NCI-H1048 (cell line): ENCODE data around the gene HBM.
"Not testable (repeated sequence)": the region's sequence is repeated elsewhere in the genome, so short reads cannot be mapped to it uniquely, and the experiment has no call there.

Source experiments
- DNase-seq: peaks from one replicate; lab custom pipeline; 2025; lab: John Stamatoyannopoulos, UW

HBM gene

GRCh38 chr16:169014-169413 is 3.2 kb downstream of the HBM start:
- no peak for DNase-seq

GRCh38 chr16:170088-170507 is 4.3 kb downstream of the HBM start:
- DNase-seq = not testable (repeated sequence)

- no peak for DNase-seq
Observed at GRCh38 chr16:170788-171187, 5.0 kb downstream of the HBM start.

GRCh38 chr16:172374-172941 is 6.7 kb downstream of the HBM start, which contains the start of gene HBA2:
Gene HBA2, plus strand, starts transcription at chr16:172876. Its CDS starts 37 bp downstream, at chr16:172913.
- not testable (repeated sequence) for DNase-seq

GRCh38 chr16:173211-173854 is 7.6 kb downstream of the HBM start:
- DNase-seq = not testable (repeated sequence)

GRCh38 chr16:173928-174769 is 8.4 kb downstream of the HBM start:
- not testable (repeated sequence) for DNase-seq

- no peak for DNase-seq
Observed at GRCh38 chr16:175011-175949, 9.5 kb downstream of the HBM start.

GRCh38 chr16:176006-176405 is 10.2 kb downstream of the HBM start:
- not testable (repeated sequence) for DNase-seq

- not testable (repeated sequence) for DNase-seq
Observed at GRCh38 chr16:176477-177382, 11.0 kb downstream of the HBM start, which contains the start of gene HBA1. Gene HBA1, plus strand, starts transcription at chr16:176680. Its CDS starts 37 bp downstream, at chr16:176717.

- DNase-seq = no peak
Observed at GRCh38 chr16:177394-177822, 11.6 kb downstream of the HBM start.

GRCh38 chr16:177981-178667 is 12.3 kb downstream of the HBM start:
- no peak for DNase-seq

GRCh38 chr16:178668-179015 is 12.9 kb downstream of the HBM start:
- no peak for DNase-seq

GRCh38 chr16:179211-180092 is 13.7 kb downstream of the HBM start:
- DNase-seq = no peak

GRCh38 chr16:180101-180675 is 14.4 kb downstream of the HBM start, which contains the start of gene HBQ1:
Gene HBQ1, plus strand, starts transcription at chr16:180459. Its CDS starts 28 bp downstream, at chr16:180487.
- DNase-seq = no peak

- DNase-seq = no peak
Observed at GRCh38 chr16:180681-181564, 15.1 kb downstream of the HBM start.

GRCh38 chr16:181565-182021 is 15.8 kb downstream of the HBM start:
- DNase-seq = no peak

GRCh38 chr16:183005-183404 is 17.2 kb downstream of the HBM start:
- DNase-seq = no peak
